Measurements from ENCODE around the gene CEP112. TPM values are rescaled to one million over a fixed set of nuclear protein-coding genes. Genes with fewer than 3 reads are reported as not detected.
A peak's percentile ranks its signal among the peaks of the same experiment; 100 is the strongest.

CEP112 gene
- total and polyA plus RNA-seq, 8 donors, result 15.1 to 23.8 (median 19.7) TPM

DNA sequence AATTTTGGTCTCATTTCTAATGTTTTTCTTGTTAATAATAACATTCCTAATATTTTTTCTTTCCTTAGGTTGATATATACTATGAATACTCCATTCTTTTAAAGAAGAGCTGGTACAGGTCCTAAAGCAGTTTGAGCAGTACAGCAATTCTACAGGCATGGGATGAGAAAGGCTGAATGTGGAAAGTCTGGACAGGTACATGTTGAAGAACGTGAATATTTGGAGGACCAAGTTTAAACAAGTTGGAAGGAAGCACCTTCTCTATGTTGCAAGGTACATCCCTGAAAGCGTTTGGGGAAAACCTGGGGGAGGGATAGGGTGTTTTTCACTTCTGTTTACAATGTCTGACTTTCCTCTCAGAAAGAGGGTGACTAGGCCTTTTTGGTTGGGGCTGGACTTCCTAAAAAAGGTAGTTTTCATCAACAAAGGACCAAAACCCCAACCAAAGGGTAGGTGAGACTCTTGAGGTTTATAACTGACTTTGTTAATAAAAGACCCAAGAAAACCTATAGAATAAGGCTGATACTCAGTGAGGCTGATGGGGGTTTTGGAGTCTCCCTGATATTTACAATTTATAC lies 534.6 kb downstream of the CEP112 start:
- ATAC-seq, result no peak
- no peak overlapping the region for H3K4me3 ChIP-seq
- no peaks in the 10 kb centered on the region for H3K36me3 ChIP-seq
- intact Hi-C loops (cut with DNase I), result no loop called here
- peaks cover 0 to 1% of the 10 kb centered on the region in 2 donors for H3K4me1 ChIP-seq
- TF ChIP-seq, protein P1, sequence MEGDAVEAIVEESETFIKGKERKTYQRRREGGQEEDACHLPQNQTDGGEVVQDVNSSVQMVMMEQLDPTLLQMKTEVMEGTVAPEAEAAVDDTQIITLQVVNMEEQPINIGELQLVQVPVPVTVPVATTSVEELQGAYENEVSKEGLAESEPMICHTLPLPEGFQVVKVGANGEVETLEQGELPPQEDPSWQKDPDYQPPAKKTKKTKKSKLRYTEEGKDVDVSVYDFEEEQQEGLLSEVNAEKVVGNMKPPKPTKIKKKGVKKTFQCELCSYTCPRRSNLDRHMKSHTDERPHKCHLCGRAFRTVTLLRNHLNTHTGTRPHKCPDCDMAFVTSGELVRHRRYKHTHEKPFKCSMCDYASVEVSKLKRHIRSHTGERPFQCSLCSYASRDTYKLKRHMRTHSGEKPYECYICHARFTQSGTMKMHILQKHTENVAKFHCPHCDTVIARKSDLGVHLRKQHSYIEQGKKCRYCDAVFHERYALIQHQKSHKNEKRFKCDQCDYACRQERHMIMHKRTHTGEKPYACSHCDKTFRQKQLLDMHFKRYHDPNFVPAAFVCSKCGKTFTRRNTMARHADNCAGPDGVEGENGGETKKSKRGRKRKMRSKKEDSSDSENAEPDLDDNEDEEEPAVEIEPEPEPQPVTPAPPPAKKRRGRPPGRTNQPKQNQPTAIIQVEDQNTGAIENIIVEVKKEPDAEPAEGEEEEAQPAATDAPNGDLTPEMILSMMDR (IDR thresholded peaks at IDR 0.05), result no peak
- no peaks in the 10 kb centered on the region for H3K9me3 ChIP-seq
- no peak overlapping the region for H3K27ac ChIP-seq
- no peak for DNase-seq
- no peaks in the 10 kb centered on the region for H3K27me3 ChIP-seq

DNA sequence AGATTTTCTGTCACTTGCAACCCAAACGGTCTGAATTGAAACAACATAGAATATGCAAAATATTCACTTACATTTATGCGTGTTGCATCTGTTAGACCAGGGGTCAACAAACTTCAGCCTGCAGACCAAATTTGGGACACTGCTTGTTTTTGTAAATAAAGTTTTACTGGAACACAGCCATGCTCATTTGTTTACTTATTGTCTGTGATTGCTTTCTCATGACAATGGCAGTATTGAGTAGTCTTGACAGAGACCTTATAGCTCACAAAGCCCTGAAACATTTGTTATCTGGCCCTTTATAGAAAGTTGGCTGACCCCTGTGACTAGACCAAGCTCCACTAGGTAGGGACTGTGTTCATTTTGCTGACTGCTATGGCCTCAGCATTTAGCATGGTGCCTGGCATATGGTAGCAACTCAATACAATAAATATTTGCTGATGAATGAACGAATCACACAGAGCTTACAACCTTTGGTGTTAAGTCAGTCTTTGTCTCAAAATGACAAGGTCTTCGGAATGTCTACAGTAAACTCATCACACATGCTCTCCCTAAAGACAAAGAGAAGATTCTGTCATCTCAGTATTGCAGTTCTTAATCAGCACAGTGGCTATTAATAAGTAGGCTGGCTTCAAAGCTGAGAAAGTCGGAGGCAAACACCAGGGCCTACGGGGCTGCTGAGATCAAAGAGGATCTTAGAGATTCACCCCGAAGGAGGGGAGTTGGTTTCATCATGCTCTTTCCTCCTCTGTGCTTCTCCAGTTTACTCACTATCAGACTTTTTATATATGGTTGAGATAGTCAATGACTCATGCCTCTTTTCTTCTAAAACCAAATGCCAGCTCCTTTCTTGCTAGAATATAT lies 535.3 kb downstream of the CEP112 start:
- no peaks in the 10 kb centered on the region for H3K4me1 ChIP-seq
- TF ChIP-seq, protein P1 (IDR thresholded peaks at IDR 0.05), result no peak
- ATAC-seq, result no peak
- no peaks in the 10 kb centered on the region for H3K27me3 ChIP-seq
- intact Hi-C loops (cut with DNase I), result no loop called here
- H3K36me3 ChIP-seq, result no peaks in the 10 kb centered on the region
- no peak overlapping the region for H3K4me3 ChIP-seq
- DNase-seq, result no peak
- no peaks in the 10 kb centered on the region for H3K9me3 ChIP-seq
- H3K27ac ChIP-seq, result no peak overlapping the region

DNA sequence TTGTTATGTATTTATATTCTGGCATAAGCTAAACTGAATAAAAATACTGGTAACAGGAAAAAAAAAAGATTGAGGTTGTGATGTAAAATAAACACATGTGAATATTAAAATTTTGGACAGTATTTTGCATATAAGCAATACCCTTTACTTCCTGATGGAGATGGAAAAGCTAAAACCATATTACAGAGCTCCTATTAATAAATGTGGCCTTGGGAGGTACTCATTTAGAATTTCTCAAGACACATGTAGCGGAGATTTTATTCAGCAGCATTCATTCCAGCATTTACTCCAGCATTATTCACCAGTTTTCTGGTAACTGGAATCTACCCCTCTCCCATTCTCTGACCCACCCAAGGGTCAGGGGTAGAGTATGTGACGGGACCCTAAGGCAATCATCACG lies 536.2 kb downstream of the CEP112 start:
- no peak overlapping the region for H3K27ac ChIP-seq
- intact Hi-C loops (cut with DNase I), result no loop called here

DNA sequence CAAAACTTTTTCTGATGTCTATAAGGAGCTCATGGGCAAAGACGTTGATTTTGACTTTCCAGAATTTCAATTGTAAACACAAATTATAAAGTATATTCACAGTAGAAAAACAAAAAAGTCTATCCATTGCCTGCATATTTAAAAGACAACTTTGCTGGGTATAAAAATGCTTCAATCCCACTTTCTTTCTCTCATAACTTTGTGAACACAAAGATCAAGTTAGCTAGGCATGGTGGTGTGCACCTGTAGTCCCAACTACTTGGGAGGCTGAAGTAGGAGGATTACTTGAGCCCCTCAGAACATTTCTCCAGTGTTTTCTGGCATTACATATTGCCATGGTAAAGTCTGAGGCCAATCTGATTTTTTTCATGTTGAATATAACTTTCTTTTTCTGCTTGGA lies 547.4 kb downstream of the CEP112 start:
- Histone ChIP-seq H3K4me3 (no peak overlapping the region), H3K4me1 (no peaks in the 10 kb centered on the region), H3K27ac (no peak overlapping the region), H3K36me3 (no peaks in the 10 kb centered on the region), H3K27me3 (no peaks in the 10 kb centered on the region), H3K9me3 (peaks cover 0 to 29% of the 10 kb centered on the region in 2 donors)
- ATAC-seq (no peak), DNase-seq (no peak)
- TF ChIP-seq, protein P1 (IDR thresholded peaks at IDR 0.05), result no peak
- intact Hi-C loops (cut with DNase I), result no loop called here

More for the DNA sequence above, 536.2 kb downstream of the CEP112 start:
- Histone ChIP-seq H3K4me3 (no peak overlapping the region), H3K9me3 (peaks cover 0 to 2% of the 10 kb centered on the region in 2 donors), H3K4me1 (no peaks in the 10 kb centered on the region), H3K36me3 (no peaks in the 10 kb centered on the region), H3K27me3 (no peaks in the 10 kb centered on the region)
- TF ChIP-seq, protein P1 (IDR thresholded peaks at IDR 0.05), result no peak
- DNase-seq (no peak), ATAC-seq (no peak)

DNA sequence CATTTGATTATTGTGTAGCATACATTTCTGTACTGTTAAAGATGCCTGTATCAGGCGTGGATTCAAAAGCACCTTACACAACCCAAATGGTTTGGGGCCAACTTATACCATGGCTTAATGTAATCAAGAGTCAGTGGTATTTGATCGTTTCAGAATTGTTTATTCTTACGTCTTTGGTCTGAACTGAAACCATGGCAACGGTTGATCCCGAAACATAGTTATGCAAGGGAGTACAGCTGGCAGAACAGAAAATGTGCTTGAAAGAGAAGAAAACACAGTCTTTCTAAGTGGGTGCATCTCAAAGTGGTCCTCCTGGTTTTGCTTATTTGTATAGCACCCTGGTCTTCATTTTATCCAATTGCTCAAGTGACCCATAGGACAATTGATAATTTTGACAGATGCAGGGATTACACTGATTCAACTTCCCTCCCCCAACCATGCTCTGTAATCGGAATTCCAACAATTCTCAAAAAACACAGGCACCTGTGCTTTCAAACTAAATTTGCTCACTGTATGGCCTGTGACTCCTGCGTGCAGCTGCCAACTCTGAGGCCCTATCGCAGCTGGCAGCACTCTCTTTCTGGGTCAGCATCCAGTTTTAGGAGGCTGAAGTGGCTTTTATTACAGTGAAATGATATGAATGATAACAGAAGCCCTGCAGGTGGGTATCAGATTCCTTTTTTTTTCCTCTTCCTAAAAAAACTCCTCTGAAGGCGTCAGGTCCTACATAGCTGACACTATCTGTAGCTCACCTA lies 553.5 kb downstream of the CEP112 start:
- DNase-seq (peak in 2 of 4 donors; percentile 80 to 86), ATAC-seq (peak; percentile 27)
- TF ChIP-seq, protein P1 (IDR thresholded peaks at IDR 0.05), result no peak
- H3K27me3 ChIP-seq, result no peaks in the 10 kb centered on the region
- intact Hi-C loops (cut with DNase I), result no loop called here
- no peak overlapping the region for H3K27ac ChIP-seq
- no peaks in the 10 kb centered on the region for H3K36me3 ChIP-seq
- peaks cover under 1 to 5% of the 10 kb centered on the region in 2 donors for H3K4me1 ChIP-seq
- H3K4me3 ChIP-seq, result no peak overlapping the region
- peaks cover 0 to 7% of the 10 kb centered on the region in 2 donors for H3K9me3 ChIP-seq

Measured in left lung (tissue), 10 donors.